Liver (tissue), 9 donors: ENCODE measurements around the gene AKR7A2. TPM values are rescaled to one million over a fixed set of nuclear protein-coding genes. Genes with fewer than 3 reads are reported as not detected.

Experiments
- DNase-seq: peaks from one replicate; pipeline ENCODE4 v3.0.0-alpha.2; 2017; ENCODE audit warnings: low spot score
- H3K27ac ChIP-seq, 2 donors: one replicate each; pipeline ENCODE4 v1.7.0; 2013; ENCODE audit warnings: inconsistent platforms in 2 of 2, low read length in 2 of 2, control low read depth in 1 of 2, low read depth in 1 of 2, mild to moderate bottlenecking in 1 of 2
- H3K27me3 ChIP-seq, 4 donors: one replicate each; pipeline versions ENCODE4 v1.6.1 to v1.7.0; 2013; ENCODE audit warnings: low read length in 3 of 4, inconsistent platforms in 1 of 4, mild to moderate bottlenecking in 1 of 4, moderate library complexity in 1 of 4; ENCODE audit not compliant: control insufficient read depth in 4 of 4, insufficient read depth in 4 of 4
- H3K36me3 ChIP-seq, 4 donors: one replicate each; pipeline versions ENCODE4 v1.6.1 to v1.7.0; 2013; ENCODE audit warnings: low read length in 3 of 4, mild to moderate bottlenecking in 3 of 4, low read depth in 1 of 4, moderate library complexity in 1 of 4; ENCODE audit not compliant: control insufficient read depth in 4 of 4, insufficient read depth in 3 of 4
- H3K4me1 ChIP-seq, 4 donors: one replicate each; pipeline versions ENCODE4 v1.6.1 to v1.7.0; 2013; ENCODE audit warnings: low read length in 3 of 4, mild to moderate bottlenecking in 3 of 4, moderate library complexity in 1 of 4; ENCODE audit not compliant: control insufficient read depth in 4 of 4, insufficient read depth in 4 of 4
- H3K4me3 ChIP-seq, 3 donors: one replicate each; pipeline versions ENCODE4 v1.6.1 to v1.7.0; 2013; ENCODE audit warnings: low read length in 3 of 3, control low read depth in 1 of 3, low read depth in 1 of 3, mild to moderate bottlenecking in 1 of 3
- H3K9ac ChIP-seq, 2 donors: one replicate each; pipeline ENCODE4 v1.7.0; 2013; ENCODE audit warnings: low read length in 2 of 2, mild to moderate bottlenecking in 2 of 2, moderate library complexity in 2 of 2, control low read depth in 1 of 2, low read depth in 1 of 2
- H3K9me3 ChIP-seq, 4 donors: one replicate each; pipeline versions ENCODE4 v1.6.1 to v1.7.0; 2013; ENCODE audit warnings: low read length in 3 of 4; ENCODE audit not compliant: control insufficient read depth in 4 of 4
- FOXA1 ChIP-seq: IDR thresholded peaks from 2 replicates; pipeline ENCODE4 v1.6.1; 2016; ENCODE audit warnings: antibody characterized with exemption
- FOXA2 ChIP-seq: IDR thresholded peaks from 2 replicates; pipeline ENCODE4 v1.6.1; 2016; ENCODE audit warnings: antibody characterized with exemption
- GABPA ChIP-seq, 2 donors: IDR thresholded peaks in 1 of 2; conservative IDR thresholded peaks in 1 of 2; 2 replicates each; pipeline ENCODE4 v1.6.1; 2016; ENCODE audit warnings: antibody characterized with exemption in 2 of 2, mild to moderate bottlenecking in 1 of 2, moderate library complexity in 1 of 2
- HNF4A ChIP-seq, 2 donors: conservative IDR thresholded peaks; 2 replicates each; pipeline ENCODE4 v1.6.1; 2016; ENCODE audit warnings: antibody characterized with exemption in 2 of 2, mild to moderate bottlenecking in 2 of 2
- HNF4G ChIP-seq: IDR thresholded peaks from 2 replicates; pipeline ENCODE4 v1.6.1; 2016; ENCODE audit warnings: antibody characterized with exemption
- JUND ChIP-seq, 2 donors: IDR thresholded peaks; 2 replicates each; pipeline ENCODE4 v1.6.1; 2016; ENCODE audit warnings: antibody characterized with exemption in 2 of 2
- NR2F2 ChIP-seq: IDR thresholded peaks from 2 replicates; pipeline ENCODE4 v1.6.1; 2016; ENCODE audit warnings: antibody characterized with exemption
- RAD21 ChIP-seq, 2 donors: IDR thresholded peaks; 2 replicates each; pipeline ENCODE4 v1.6.1; 2016; ENCODE audit warnings: antibody characterized with exemption in 2 of 2, mild to moderate bottlenecking in 2 of 2
- RXRA ChIP-seq, 2 donors: IDR thresholded peaks; 2 replicates each; pipeline ENCODE4 v1.6.1; 2017 to 2018; ENCODE audit warnings: antibody characterized with exemption in 2 of 2, mild to moderate bottlenecking in 1 of 2
- SP1 ChIP-seq: IDR thresholded peaks from 2 replicates; pipeline ENCODE4 v1.6.1; 2018; ENCODE audit warnings: antibody characterized with exemption, mild to moderate bottlenecking
- TAF1 ChIP-seq: conservative IDR thresholded peaks from 2 replicates; pipeline ENCODE4 v1.6.1; 2016; ENCODE audit warnings: antibody characterized with exemption, mild to moderate bottlenecking
- YY1 ChIP-seq: IDR thresholded peaks from 2 replicates; pipeline ENCODE4 v1.6.1; 2016; ENCODE audit warnings: antibody characterized with exemption, mild to moderate bottlenecking
- WGBS: extraction: QIAGEN DNeasy Blood & Tissue Kit; methylation state at CpG from one replicate; pipeline ENCODE4 v1.1.7; 2013; 5-methylcytosine and 5-hydroxymethylcytosine counted together
- polyA plus RNA-seq, 2 donors: library from polyadenylated mRNA; stranded (reverse) in 1 of 2; unstranded in 1 of 2; fragments of 200-250 nt in 1 of 2; fragments of >200 nt in 1 of 2; fragmentation: Nextera tagmentation in 1 of 2; extraction: Ambion mirVana in 1 of 2; gene quantifications; one replicate each; pipeline versions ENCODE4 v1.2.1 to v1.2.3, GENCODE V29; 2013 to 2015
- total RNA-seq, 2 donors: library from RNA; depleted of rRNA; stranded (reverse); fragments of >200 nt; gene quantifications; one replicate each; pipeline ENCODE4 v1.2.3, GENCODE V29; 2014
- TF ChIP-seq, protein P1 (sequence below): IDR thresholded peaks from 2 replicates; pipeline ENCODE4 v1.6.1; 2016; ENCODE audit warnings: antibody characterized with exemption
- TF ChIP-seq, protein P2 (sequence below): IDR thresholded peaks from 2 replicates; pipeline ENCODE4 v1.6.1; 2016; ENCODE audit warnings: antibody characterized with exemption
- TF ChIP-seq, protein P3 (sequence below): fragments of 150-350 bp; IDR thresholded peaks from 2 replicates; pipeline ENCODE4 v1.5.1; 2017; ENCODE audit warnings: improper control_type of control experiment, low read depth, low read length; ENCODE audit not compliant: missing input control
- TF ChIP-seq, protein P4 (sequence below): IDR thresholded peaks from 2 replicates; pipeline ENCODE4 v1.6.1; 2016; ENCODE audit warnings: antibody characterized with exemption
- donor health status: healthy.
- donor health status: healthy.
- donor health status: healthy.
- donor health status: healthy.
- donor health status: healthy.

AKR7A2 gene
- total and polyA plus RNA-seq, 4 donors, result 41.4 to 63.2 (median 49.8) TPM

DNA sequence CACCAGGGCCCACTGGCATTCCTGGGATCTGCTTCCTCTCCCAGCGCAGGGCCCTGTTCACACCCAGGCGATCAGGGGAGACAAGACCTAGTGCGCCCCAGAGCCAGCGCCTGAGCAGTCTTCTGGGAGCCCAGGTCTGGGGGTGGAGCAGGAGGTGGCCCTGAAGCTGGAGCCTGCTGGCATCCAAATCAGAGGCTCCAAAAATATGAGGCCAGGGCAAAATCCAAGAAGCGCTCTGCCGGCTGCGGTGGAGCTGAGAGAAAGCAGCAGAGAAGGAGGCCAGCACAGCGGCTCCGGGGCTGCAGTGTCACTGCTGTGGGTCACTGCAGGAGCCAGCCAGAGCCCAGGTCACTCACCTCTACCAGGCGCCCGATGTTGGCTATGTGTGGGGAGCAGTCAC lies 32.9 kb upstream of the AKR7A2 start:
- Histone ChIP-seq H3K9ac (no peak overlapping the region), H3K4me3 (no peak overlapping the region), H3K27me3 (no peaks in the 10 kb centered on the region), H3K27ac (no peak overlapping the region), H3K36me3 (peaks cover 0 to 29% (median 1%) of the 10 kb centered on the region in 4 donors), H3K4me1 (peaks cover 2 to 14% (median 8%) of the 10 kb centered on the region in 4 donors), H3K9me3 (no peaks in the 10 kb centered on the region)
- WGBS, result 68% methylated on average over 11 of the region's 11 CpGs
- DNase-seq, result no peak
- TF ChIP-seq YY1, result no peak
- TF ChIP-seq GABPA (IDR thresholded peaks at IDR 0.05 in 1 of 2, conservative IDR thresholded peaks at IDR 0.05 in 1 of 2), result no peak
- no peak for TF ChIP-seq RAD21 (IDR thresholded peaks at IDR 0.05)
- TF ChIP-seq SP1, result no peak
- TF ChIP-seq RXRA (IDR thresholded peaks at IDR 0.05), result no peak
- no peak for TF ChIP-seq HNF4G
- no peak for TF ChIP-seq JUND (IDR thresholded peaks at IDR 0.05)
- TF ChIP-seq HNF4A (conservative IDR thresholded peaks at IDR 0.05), result no peak
- TF ChIP-seq, protein P1, sequence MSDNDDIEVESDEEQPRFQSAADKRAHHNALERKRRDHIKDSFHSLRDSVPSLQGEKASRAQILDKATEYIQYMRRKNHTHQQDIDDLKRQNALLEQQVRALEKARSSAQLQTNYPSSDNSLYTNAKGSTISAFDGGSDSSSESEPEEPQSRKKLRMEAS, result no peak
- TF ChIP-seq, protein P2, sequence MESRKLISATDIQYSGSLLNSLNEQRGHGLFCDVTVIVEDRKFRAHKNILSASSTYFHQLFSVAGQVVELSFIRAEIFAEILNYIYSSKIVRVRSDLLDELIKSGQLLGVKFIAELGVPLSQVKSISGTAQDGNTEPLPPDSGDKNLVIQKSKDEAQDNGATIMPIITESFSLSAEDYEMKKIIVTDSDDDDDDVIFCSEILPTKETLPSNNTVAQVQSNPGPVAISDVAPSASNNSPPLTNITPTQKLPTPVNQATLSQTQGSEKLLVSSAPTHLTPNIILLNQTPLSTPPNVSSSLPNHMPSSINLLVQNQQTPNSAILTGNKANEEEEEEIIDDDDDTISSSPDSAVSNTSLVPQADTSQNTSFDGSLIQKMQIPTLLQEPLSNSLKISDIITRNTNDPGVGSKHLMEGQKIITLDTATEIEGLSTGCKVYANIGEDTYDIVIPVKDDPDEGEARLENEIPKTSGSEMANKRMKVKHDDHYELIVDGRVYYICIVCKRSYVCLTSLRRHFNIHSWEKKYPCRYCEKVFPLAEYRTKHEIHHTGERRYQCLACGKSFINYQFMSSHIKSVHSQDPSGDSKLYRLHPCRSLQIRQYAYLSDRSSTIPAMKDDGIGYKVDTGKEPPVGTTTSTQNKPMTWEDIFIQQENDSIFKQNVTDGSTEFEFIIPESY, result no peak
- TF ChIP-seq FOXA1, result no peak
- TF ChIP-seq NR2F2, result no peak
- TF ChIP-seq, protein P3, sequence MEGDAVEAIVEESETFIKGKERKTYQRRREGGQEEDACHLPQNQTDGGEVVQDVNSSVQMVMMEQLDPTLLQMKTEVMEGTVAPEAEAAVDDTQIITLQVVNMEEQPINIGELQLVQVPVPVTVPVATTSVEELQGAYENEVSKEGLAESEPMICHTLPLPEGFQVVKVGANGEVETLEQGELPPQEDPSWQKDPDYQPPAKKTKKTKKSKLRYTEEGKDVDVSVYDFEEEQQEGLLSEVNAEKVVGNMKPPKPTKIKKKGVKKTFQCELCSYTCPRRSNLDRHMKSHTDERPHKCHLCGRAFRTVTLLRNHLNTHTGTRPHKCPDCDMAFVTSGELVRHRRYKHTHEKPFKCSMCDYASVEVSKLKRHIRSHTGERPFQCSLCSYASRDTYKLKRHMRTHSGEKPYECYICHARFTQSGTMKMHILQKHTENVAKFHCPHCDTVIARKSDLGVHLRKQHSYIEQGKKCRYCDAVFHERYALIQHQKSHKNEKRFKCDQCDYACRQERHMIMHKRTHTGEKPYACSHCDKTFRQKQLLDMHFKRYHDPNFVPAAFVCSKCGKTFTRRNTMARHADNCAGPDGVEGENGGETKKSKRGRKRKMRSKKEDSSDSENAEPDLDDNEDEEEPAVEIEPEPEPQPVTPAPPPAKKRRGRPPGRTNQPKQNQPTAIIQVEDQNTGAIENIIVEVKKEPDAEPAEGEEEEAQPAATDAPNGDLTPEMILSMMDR, result no peak
- TF ChIP-seq FOXA2, result no peak
- TF ChIP-seq, protein P4, sequence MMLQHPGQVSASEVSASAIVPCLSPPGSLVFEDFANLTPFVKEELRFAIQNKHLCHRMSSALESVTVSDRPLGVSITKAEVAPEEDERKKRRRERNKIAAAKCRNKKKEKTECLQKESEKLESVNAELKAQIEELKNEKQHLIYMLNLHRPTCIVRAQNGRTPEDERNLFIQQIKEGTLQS, result no peak
- no peak for TF ChIP-seq TAF1

DNA sequence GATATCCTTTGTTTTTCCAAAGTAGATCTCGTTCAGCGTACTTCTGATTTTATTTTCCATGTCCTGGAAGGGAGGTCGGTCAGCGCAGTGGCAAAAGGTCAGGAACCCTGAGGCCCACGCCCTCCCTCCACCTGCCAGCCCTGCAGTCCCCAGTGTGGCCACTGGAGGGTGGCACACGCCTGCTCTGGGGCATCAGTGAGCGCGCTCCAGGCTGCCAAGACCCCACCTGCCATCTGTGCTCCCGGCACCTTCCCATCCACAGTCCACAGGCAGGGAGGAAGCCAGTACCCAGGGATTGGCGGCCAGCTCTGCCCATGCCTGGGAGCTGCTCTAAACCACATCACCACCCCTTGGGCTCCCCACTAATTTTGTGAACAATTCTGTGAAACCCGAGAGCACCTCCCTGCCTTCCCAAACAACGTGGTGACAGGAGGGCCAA lies 32.4 kb upstream of the AKR7A2 start:
- Histone ChIP-seq H3K4me1 (peaks cover 2 to 14% (median 10%) of the 10 kb centered on the region in 4 donors), H3K27me3 (no peaks in the 10 kb centered on the region), H3K36me3 (peaks cover 0 to 25% (median under 1%) of the 10 kb centered on the region in 4 donors), H3K9ac (no peak overlapping the region), H3K27ac (no peak overlapping the region), H3K4me3 (no peak overlapping the region), H3K9me3 (no peaks in the 10 kb centered on the region)
- 38% methylated on average over 12 of the region's 12 CpGs for WGBS
- peak; percentile 72 to 93 for TF ChIP-seq RXRA (IDR thresholded peaks at IDR 0.05)
- TF ChIP-seq, protein P3, result peak; percentile 93
- peak; percentile 91 to 97 for TF ChIP-seq RAD21 (IDR thresholded peaks at IDR 0.05)
- peak in 1 of 2 donors; percentile 46 for TF ChIP-seq HNF4A (conservative IDR thresholded peaks at IDR 0.05)
- TF ChIP-seq SP1, result peak; percentile 40
- TF ChIP-seq GABPA (IDR thresholded peaks at IDR 0.05 in 1 of 2, conservative IDR thresholded peaks at IDR 0.05 in 1 of 2), result no peak
- TF ChIP-seq, protein P4, result no peak
- no peak for TF ChIP-seq JUND (IDR thresholded peaks at IDR 0.05)
- no peak for TF ChIP-seq YY1
- peak; percentile 73 for DNase-seq
